NCI-H2081 treated with DMSO at 0.1 percent for 48 hours (cell line): Measurements from ENCODE around the gene LMAN2L.
A peak's percentile ranks its signal among the peaks of the same experiment; 100 is the strongest.

Experiments
- DNase-seq: peaks from one replicate; lab custom pipeline; 2025; lab: John Stamatoyannopoulos, UW

Gene LMAN2L, protein sequence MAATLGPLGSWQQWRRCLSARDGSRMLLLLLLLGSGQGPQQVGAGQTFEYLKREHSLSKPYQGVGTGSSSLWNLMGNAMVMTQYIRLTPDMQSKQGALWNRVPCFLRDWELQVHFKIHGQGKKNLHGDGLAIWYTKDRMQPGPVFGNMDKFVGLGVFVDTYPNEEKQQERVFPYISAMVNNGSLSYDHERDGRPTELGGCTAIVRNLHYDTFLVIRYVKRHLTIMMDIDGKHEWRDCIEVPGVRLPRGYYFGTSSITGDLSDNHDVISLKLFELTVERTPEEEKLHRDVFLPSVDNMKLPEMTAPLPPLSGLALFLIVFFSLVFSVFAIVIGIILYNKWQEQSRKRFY

GRCh38 chr2:96739633-96740428 lies at the start of gene LMAN2L:
LMAN2L (minus strand) TSS chr2:96740064; CDS start chr2:96740040, 24 bp downstream.
- peak; percentile 87 for DNase-seq

DNA sequence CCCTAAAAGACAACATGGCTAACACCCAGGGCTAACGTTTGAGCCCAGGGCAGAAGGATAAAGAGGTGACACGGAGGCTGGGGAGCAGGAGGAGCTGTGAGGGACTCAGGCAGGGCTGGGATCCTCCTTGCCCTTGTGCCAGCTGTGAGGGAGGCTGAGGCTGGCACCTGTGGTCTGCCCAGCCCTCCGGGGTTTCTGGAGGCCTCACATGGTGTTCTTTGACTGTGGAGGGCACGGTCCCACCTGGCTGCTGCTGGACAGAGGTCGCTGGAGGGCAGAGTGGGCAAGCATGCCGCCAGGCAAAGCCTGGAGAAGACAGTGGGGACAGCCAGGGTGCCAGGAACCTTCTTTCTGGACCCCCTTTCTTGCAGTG lies 49.4 kb upstream of the LMAN2L start:
- DNase-seq, result no peak

DNA sequence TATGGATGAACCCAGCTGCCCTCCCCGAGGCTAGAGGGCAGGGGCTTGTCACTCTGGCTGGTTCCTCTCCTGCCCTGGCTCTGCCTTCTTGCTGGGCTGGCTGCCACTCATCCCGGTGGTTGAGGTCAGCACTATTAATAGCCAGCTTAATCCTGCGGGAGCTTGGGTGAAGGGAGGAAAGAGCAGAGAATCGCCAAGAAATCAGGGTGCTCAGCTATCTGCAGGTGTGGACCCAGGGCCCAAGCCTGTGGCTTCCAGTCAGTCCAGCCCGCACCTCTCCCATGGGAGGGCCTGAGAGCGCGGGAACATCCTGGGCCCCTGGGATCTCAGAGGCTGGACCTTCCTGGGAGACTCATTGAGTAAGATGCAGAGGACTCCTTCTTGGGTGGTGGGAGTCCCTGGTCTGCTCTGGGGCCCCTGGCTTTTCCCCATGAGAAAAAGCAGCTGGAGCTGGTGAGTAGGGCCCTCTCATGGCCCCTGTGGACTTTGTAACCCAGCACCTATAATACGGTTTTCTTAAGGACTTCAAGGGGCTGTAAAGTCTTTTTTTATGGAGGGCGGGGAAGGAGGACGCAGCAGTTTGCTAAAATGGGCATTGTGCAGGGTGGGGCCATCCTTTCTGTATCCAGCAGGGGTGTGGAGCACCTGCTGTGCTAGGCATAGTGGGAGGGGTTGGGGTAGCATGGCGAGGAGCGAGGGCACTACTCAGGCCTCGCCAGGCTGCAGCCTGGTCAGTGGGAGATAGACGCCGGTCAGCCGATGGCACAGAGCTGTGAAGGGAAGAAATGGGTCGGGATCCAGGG lies 48.8 kb upstream of the LMAN2L start:
- DNase-seq, result no peak

- no peak for DNase-seq
Measured at GRCh38 chr2:96787411-96787810, 47.5 kb upstream of the LMAN2L start.

GRCh38 chr2:96783388-96783787 lies 43.5 kb upstream of the LMAN2L start:
- DNase-seq, result no peak

GRCh38 chr2:96775160-96775559 lies 35.3 kb upstream of the LMAN2L start:
- DNase-seq, result no peak

GRCh38 chr2:96773922-96774321 lies 34.1 kb upstream of the LMAN2L start:
- no peak for DNase-seq

DNA sequence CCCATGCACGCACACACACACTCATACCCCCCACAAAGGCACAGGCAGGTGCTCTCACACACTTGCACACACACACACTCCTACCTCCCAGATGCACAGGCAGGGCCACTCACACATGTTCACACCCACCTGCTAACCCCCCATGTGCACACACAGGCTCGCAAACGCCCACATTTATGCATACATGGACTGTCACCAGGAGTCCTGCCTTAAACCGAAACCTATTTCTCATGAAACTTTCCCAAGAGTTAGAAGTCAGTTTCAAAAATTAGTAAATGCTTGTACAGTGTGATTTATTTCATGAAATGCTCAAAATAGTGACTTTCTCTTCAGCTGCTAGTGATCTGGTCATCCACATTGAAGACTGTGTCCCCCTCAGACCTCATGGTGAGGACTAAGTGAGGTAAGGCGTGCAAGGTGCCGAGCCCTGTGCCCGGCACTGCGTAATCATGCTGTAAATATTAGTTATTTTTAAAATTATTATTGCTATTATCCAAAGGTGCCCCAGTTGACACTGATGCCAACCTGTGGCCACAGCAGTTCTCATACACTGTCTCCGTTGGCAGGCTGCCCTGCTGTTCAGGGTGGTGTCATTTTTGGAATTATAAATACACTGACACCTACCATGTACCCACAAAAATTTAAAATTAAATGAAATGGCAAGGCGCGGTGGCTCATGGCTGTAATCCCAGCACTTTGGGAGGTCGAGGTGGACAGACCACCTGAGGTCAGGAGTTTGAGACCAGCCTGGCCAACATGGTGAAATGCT lies 33.2 kb upstream of the LMAN2L start:
- DNase-seq, result no peak

- no peak for DNase-seq
Measured at GRCh38 chr2:96771796-96772618, 32.1 kb upstream of the LMAN2L start.

- DNase-seq, result no peak
Measured at GRCh38 chr2:96770442-96771202, 30.8 kb upstream of the LMAN2L start.

DNA sequence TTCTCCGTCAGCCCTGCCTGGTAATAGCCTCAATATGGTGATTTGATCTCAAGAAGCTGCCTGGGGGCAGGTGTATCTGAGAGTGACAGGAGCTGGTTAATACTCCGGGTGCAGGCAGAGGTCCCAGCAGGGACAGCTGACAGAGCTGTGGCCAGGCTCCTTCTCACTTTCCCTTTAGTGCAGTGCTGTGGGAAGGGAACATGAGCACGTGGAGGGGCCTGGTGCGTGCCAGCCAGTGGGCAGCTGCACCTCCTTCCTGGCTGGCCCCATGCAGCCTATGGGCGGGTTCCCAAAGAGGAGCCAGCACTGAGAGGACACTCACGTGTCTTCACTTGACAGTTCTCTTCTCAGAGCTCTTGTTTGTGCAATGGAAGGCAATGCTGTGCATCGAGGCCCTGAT lies 29.9 kb upstream of the LMAN2L start:
- no peak for DNase-seq

DNA sequence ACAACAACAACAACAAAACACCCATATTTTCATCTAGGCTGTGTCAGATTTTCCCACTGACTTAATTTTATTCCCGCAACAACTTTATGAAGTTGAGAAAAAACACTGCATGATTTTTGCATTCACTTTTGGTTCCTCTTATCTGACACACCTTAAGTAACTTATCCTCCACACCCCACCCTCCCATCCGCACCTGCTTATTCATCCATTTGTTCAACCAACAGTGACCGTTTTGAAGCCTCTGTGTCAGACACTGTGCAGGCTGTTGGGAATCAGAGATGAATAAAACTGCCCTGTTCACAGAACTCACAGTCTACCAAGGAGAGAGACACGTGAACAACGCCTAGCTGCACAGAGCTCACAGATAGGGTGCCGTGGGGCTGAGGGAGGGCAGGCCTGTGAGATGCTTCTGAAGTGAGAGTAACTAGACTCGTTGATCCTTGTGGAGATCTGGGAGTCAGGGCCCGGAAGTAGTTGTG lies 28.3 kb upstream of the LMAN2L start:
- DNase-seq, result no peak

DNA sequence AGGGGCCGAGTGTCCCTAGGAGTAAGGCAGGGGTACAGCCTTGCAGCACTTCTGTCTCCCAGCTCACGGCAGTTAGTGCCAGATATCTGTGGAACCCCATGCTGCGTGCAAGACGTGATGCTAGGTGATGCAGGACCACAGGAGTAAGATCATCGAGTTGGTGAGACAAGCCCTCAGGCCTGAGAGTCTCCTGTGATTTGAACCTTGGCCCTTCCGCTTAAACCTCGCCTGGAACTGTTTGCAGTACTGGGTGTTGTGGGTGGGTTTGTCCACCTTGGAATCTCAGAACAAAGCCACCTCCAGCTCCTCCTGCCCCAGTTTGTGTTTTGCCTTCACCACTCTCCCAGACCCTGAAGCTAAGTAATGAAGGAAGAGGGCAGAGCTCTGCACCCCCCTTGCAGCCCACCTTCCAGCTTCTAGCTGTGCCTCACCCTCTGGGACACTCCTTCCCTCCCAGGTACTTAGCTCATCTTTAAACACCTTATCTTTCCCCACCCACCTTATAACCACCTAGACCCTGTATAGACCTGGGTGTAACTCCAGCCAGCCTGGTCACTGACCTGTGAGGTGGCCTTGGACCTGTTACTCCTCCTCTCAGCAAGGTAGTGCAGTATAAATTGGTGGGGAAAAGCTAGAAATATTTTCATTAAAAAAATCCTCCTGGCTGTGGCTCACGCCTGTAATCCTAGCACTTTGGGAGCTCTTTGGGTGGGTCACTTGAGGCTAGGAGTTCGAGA lies 27.4 kb upstream of the LMAN2L start:
- no peak for DNase-seq

DNA sequence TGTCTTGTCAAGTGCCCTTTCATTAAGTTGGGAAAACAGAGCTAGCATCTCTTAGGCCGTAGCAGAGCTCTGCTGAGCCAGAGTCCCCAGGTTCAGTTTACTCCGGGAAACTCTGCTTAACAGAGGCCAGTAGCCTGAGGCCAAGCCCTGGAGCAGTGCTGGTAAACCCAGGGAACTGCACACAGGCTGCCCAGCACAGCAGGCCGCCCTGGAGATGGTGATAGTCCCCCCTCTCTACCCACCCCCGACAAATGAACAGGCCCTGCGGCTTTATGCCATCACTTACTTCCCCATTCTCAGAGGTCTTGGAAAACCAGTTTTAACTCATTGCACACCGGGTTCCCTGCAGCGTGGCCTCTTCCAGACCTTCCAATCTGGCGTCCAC lies 24.4 kb upstream of the LMAN2L start:
- no peak for DNase-seq

- no peak for DNase-seq
Measured at GRCh38 chr2:96763511-96764252, 23.8 kb upstream of the LMAN2L start.

- no peak for DNase-seq
Measured at GRCh38 chr2:96762529-96763311, 22.9 kb upstream of the LMAN2L start.

- DNase-seq, result no peak
Measured at GRCh38 chr2:96760986-96761832, 21.3 kb upstream of the LMAN2L start.
